HG02840 (cell line): ENCODE results near the gene SLC2A14.
"Not testable (repeated sequence)": the region's sequence is repeated elsewhere in the genome, so short reads cannot be mapped to it uniquely, and the experiment has no call there.

ENCODE experiments used
- ATAC-seq: cut with Tn5 transposase; IDR thresholded peaks from one replicate; pipeline ENCODE4 v1.9.1; 2021; ENCODE audit warnings: mild to moderate bottlenecking, moderate library complexity, moderate number of reproducible peaks; ENCODE audit not compliant: unreplicated experiment, low FRiP score

SLC2A14 gene

DNA sequence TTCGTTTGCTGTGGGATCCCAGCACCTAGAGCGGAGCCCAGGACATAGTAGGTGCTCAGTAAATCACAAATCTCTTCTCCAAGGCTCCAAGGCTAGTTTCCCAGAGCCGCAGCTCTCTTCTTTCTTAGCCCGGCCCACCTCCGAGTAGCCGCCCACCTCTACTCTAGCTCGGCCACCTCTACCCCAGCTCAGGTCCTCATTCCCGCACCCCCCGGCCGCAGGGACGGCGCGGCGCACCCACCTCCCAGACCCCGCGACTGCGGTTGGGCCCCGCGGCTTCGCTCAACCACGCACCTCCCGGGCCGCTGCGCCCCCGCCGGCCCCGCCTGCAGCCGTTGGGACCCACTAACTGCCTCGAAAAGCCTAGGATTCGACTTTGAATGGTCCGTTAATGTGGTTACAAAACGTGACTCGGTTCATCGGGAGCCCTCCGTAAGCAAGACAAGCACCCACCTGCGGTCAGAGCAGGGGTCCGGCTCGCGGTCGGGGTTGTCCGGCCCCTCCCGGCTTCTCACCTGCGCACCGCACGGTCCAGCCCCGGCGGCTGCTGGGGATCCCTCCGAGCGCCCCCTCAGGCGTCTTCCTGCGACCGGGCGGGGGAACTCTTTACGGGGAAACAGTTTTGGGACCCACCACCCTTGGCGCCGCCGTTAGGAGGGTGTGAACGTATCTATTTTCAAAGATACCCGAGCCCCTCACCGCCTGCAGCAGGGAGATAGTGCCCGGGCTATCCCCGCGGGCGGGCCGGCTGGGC, at the start of gene SLC2A14:
TSS of gene SLC2A14 (minus strand) at position 350 of the 754 bp plus-strand sequence. CDS start 3,035 bp downstream, outside the sequence.
- ATAC-seq: no peak

GRCh38 chr12:7921181-7921580, 48.5 kb upstream of the SLC2A14 start:
- ATAC-seq: not testable (repeated sequence)

DNA sequence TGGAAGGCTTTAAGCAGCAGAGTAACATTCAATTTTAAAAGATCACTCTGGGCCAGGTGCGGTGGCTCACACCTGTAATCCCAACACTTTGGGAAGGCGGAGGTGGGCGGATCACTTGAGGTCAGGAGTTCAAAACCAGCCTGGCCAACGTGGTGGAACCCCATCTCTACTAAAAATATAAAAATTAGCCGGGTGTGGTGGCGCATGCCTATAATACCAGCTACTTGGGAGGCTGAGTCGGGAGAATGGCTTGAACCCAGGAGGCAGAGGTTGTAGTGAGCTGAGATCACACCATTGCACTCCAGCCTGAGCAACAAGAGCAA, 45.5 kb upstream of the SLC2A14 start:
- not testable (repeated sequence) for ATAC-seq

DNA sequence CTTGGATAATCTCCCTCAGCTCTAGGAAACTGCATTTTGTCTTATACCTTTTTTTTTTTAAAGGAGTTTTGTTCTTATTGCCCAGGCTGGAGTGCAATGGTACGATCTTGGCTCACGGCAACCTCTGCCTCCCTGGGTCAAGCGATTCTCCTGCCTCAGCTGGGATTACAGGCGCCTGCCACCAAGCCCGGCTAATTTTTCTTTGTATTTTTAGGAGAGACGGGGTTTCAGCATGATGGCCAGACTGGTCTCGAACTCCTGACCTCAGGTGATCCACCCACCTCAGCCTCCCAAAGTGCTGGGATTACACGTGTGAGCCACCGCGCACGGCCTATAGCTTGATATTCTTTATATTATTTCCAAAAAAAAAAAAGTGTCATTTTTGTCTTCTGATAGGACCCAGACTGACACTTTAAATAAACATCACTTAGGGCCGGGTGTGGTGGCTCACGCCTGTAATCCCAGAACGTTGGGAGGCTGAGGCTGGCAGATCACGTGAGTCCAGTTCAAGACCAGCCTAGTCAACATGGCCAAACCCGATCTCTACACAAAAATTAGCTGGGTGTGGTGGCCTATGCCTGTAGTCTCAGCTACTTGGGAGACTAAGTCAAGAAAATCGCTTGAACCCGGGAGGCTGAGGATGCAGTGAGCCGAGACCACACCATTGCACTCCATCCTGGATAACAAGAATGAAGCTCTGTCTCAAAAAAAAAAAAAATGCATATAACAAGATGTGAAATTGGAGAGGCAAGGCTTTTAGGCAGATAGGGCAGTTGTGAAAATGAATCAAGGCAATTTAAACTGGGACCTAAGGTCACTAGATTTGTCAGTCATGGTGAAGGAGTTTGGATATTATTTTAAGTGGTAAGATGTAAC, 44.9 kb upstream of the SLC2A14 start:
- no peak for ATAC-seq

DNA sequence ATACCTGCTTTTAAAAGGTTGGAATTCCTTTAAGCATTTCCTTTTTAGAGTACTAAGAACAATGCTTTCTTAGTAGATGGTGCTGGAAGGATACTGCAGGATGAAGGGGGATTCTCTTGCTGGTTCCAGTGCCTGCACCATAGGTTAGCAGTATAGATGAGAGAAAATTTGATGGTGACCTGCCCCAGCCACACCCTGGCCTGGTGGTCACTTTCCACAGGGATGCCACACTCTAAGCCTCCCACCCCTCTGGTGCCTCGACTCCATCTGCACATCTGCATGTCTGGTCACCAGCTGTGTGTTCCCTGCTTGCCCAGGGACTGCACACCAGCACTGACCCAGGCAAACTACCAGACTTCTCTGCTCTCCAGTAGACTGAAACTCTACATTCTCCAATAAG, 44.2 kb upstream of the SLC2A14 start:
- no peak for ATAC-seq

- ATAC-seq: no peak
Measured at GRCh38 chr12:7915661-7916403, 43.1 kb upstream of the SLC2A14 start.

GRCh38 chr12:7910106-7910505, 37.4 kb upstream of the SLC2A14 start:
- ATAC-seq: not testable (repeated sequence)

- ATAC-seq: no peak
Measured at GRCh38 chr12:7907009-7907408, 34.3 kb upstream of the SLC2A14 start.

GRCh38 chr12:7906303-7906702, 33.6 kb upstream of the SLC2A14 start:
- ATAC-seq: not testable (repeated sequence)

DNA sequence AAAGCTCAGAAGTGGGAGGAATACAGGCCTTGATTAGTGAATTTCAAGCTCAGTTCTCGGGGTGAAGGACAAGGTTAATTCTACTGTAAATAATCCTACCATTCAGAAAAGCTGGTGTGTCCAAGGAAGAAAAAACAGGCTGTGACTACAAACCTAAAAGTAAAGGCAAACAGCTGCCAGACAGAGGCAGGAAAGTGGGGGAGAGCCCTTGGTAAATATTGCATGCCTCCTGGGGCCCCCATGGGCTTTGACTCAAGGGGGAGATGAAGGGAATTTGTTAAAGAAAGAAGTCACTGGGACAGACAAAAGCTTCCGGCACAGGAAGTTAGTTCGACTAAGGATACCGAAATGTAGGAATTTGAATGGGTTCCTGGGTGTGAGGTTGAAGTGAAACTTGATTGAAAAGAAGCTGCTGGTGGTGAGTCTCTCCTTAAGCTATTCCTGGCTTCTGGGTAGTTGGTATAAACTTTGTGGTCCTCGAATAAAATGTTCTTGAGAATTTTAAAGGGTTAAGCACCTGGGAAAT, 32.9 kb upstream of the SLC2A14 start:
- not testable (repeated sequence) for ATAC-seq

DNA sequence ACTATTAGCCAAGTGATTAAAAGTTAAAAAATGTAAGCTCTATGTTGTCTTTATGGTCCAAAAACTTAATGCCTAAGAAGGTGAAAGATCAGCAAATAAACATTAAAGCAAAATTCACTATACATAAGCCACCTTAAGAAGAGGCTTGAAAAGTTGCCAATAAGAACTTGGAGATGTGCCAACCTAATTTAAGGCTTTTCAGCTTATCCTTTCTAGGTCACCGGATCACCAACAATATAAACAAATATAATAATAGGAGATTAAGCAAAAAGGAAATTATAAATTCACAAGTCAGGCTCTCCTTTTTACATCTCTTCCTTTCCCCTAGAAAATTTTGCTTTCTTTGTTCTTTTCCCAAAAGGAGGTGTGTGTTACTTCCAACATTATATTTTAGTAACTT, 32.4 kb upstream of the SLC2A14 start:
- no peak for ATAC-seq

GRCh38 chr12:7902416-7902815, 29.7 kb upstream of the SLC2A14 start:
- ATAC-seq: not testable (repeated sequence)

DNA sequence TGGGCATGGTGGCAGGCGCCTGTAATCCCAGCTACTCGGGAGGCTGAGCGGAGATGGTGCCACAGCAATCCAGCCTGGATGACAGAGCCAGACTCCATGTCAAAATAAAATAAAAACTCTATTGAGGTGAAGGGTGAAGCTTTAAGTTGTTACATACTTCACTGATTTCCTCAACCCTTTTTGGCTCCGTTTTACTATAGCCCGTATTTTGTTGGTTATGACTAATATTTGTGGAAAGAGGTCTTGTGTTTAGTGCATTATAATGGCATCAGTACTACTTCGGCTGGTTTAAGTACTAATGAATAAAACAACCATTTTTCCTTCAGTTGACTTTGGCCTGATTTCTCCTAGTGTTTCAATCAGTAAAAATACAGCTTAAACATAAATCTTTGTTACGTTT, 27.0 kb upstream of the SLC2A14 start:
- ATAC-seq: no peak

DNA sequence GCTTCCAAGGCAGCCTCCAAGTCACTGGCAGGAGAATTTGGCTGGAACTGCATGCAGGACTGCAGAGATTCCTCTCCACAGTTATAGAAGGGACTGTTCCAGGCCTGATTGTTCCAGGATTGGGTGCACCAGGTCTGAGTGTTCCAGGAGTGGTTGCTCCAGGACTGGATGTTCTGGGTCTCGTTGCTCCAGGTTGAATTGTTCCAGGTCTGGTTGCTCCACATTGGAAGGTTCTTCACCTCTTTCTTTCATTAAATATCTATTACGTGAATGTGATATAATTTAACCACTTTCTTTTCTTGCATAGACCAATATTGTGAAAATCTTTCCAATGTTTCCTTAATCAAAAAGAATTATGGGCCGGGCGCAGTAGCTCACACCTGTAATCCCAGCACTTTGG, 24.0 kb upstream of the SLC2A14 start:
- not testable (repeated sequence) for ATAC-seq

GRCh38 chr12:7892186-7892980, 19.7 kb upstream of the SLC2A14 start:
- no peak for ATAC-seq

DNA sequence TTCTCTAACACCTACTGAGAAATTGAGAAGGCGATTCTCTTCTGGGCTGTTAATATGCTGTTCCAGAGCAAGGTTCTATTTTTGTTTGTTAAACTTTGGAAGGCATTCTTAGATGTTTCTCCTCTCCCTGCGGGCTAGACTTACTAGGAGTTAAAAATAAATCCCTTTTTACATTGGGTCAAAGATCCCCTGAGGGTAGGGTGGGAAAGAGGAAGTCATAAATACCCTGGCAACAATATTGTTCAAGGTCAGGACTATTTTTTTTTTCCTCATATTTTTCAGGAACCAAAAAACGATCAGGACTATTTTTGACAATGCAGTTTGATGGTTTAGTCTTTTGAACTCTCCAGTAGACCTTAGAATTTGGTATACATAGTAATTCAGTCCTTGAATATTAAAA, 12.0 kb upstream of the SLC2A14 start:
- no peak for ATAC-seq

GRCh38 chr12:7881736-7882120, 9.0 kb upstream of the SLC2A14 start:
- ATAC-seq: not testable (repeated sequence)

GRCh38 chr12:7880952-7881735, 8.4 kb upstream of the SLC2A14 start:
- not testable (repeated sequence) for ATAC-seq

GRCh38 chr12:7879246-7879645, 6.5 kb upstream of the SLC2A14 start:
- ATAC-seq: no peak
